H1 (cell line): ENCODE measurements around the gene SLC35B2. TPM values are rescaled to one million over a fixed set of nuclear protein-coding genes. Genes with fewer than 3 reads are reported as not detected.
A peak's percentile ranks its signal among the peaks of the same experiment; 100 is the strongest.

ENCODE experiments used
- CTCF ChIA-PET: fragments of 300-600 bp; sonication (Branson Sonifier 250); formaldehyde crosslinking; loops from one replicate; lab custom pipeline; 2021; ENCODE audit not compliant: partially characterized antibody; lab: Charles Lee
- POLR2A ChIA-PET: fragments of 300-600 bp; sonication (Branson Sonifier 250); formaldehyde crosslinking; loops from one replicate; lab custom pipeline; 2021; ENCODE audit warnings: inconsistent platforms; ENCODE audit not compliant: partially characterized antibody; lab: Charles Lee
- DNase-seq, 2 experiments: peaks; one replicate each; pipeline versions ENCODE4 v3.0.0 to v3.0.0-alpha.2; 2010 to 2022; ENCODE audit warnings: low spot score in 2 of 2, low read depth in 1 of 2, mixed read lengths in 1 of 2
- FAIRE-seq: peaks from 2 replicates; lab custom pipeline; 2011; peaks lifted over from hg19 to GRCh38; lab: Jason Lieb, UNC
- H2AFZ ChIP-seq: 2 replicates; pipeline ENCODE4 v1.8.1; 2012; ENCODE audit warnings: low read length, inconsistent platforms
- H2AK5ac ChIP-seq: 2 replicates; pipeline ENCODE4 v1.6.1; 2013; ENCODE audit warnings: low read depth, low read length
- H2BK120ac ChIP-seq: replicated peaks from 2 replicates; pipeline ENCODE3; 2013; ENCODE audit warnings: low read depth, low read length, inconsistent platforms
- H2BK12ac ChIP-seq: 2 replicates; pipeline ENCODE4 v1.6.1; 2013; ENCODE audit warnings: low read depth, low read length
- H2BK15ac ChIP-seq: 2 replicates; pipeline ENCODE4 v1.6.1; 2013; ENCODE audit warnings: low read length
- H2BK20ac ChIP-seq: 2 replicates; pipeline ENCODE4 v1.6.1; 2013; ENCODE audit warnings: low read length
- H2BK5ac ChIP-seq: 2 replicates; pipeline ENCODE4 v1.6.1; 2013; ENCODE audit warnings: low read depth, low read length
- H3K14ac ChIP-seq: 2 replicates; pipeline ENCODE4 v1.6.1; 2013; ENCODE audit warnings: inconsistent platforms; ENCODE audit not compliant: insufficient read length
- H3K18ac ChIP-seq: 2 replicates; pipeline ENCODE4 v1.6.1; 2013; ENCODE audit warnings: low read length; ENCODE audit errors: extremely low read depth
- H3K23ac ChIP-seq: 2 replicates; pipeline ENCODE4 v1.6.1; 2013; ENCODE audit warnings: inconsistent platforms; ENCODE audit not compliant: insufficient read length
- H3K23me2 ChIP-seq: 2 replicates; pipeline ENCODE4 v1.6.1; 2013; ENCODE audit warnings: low read depth, low read length
- H3K27ac ChIP-seq: 2 replicates; pipeline ENCODE4 v1.6.1; 2011; ENCODE audit warnings: low read depth, low read length, inconsistent platforms
- H3K27me3 ChIP-seq, 4 experiments: replicated peaks in 1 of 4; 1 replicate in 1 of 4; 2 replicates in 3 of 4; pipeline versions ENCODE4 v1.6.1 to v1.8.1; 2011 to 2013; ENCODE audit warnings: low read length in 3 of 4, mild to moderate bottlenecking in 3 of 4, inconsistent platforms in 2 of 4, mixed read lengths in 2 of 4, moderate library complexity in 1 of 4; ENCODE audit not compliant: control insufficient read depth in 3 of 4, insufficient read depth in 3 of 4; ENCODE audit errors: extremely low read depth in 1 of 4
- H3K36me3 ChIP-seq, 4 experiments: 2 replicates each; pipeline versions ENCODE4 v1.6.1 to v1.8.1; 2011 to 2013; ENCODE audit warnings: mild to moderate bottlenecking in 4 of 4, low read length in 3 of 4, moderate library complexity in 2 of 4, control low read depth in 1 of 4, inconsistent platforms in 1 of 4; ENCODE audit not compliant: insufficient read depth in 4 of 4, control insufficient read depth in 2 of 4
- H3K4ac ChIP-seq: replicated peaks from 2 replicates; pipeline ENCODE3; 2013; ENCODE audit warnings: low read length, low read depth, mixed read lengths, inconsistent platforms; ENCODE audit not compliant: insufficient read length
- H3K4me1 ChIP-seq, 4 experiments: replicated peaks in 1 of 4; 1 replicate in 1 of 4; 2 replicates in 3 of 4; pipeline versions ENCODE4 v1.6.1 to v1.8.1; 2011 to 2013; ENCODE audit warnings: low read length in 3 of 4, inconsistent platforms in 2 of 4, mixed read lengths in 1 of 4; ENCODE audit not compliant: insufficient read depth in 4 of 4, control insufficient read depth in 3 of 4
- H3K4me2 ChIP-seq, 2 experiments: 2 replicates each; pipeline versions ENCODE4 v1.6.1 to v1.8.1; 2011 to 2013; ENCODE audit warnings: low read depth in 2 of 2, low read length in 2 of 2, control low read depth in 1 of 2, inconsistent platforms in 1 of 2, mild to moderate bottlenecking in 1 of 2; ENCODE audit not compliant: insufficient read depth in 1 of 2
- H3K4me3 ChIP-seq, 4 experiments: fragments of 200-600, 300-600 bp in 1 of 4; sonication (generic), shearing (Covaris generic), sonication (Bioruptor Twin) in 1 of 4; 2 replicates each; pipeline versions ENCODE4 v1.5.1 to v1.8.1; 2011 to 2016; ENCODE audit warnings: low read length in 4 of 4, low read depth in 3 of 4, control low read depth in 2 of 4, inconsistent platforms in 2 of 4, mild to moderate bottlenecking in 2 of 4, mixed read lengths in 1 of 4, moderate library complexity in 1 of 4; ENCODE audit not compliant: insufficient read depth in 2 of 4; ENCODE audit errors: extremely low read depth in 1 of 4
- H3K56ac ChIP-seq: replicated peaks from 2 replicates; pipeline ENCODE3; 2013; ENCODE audit warnings: low read depth, mild to moderate bottlenecking, mixed read lengths, low read length, inconsistent platforms; ENCODE audit not compliant: insufficient read length
- H3K79me1 ChIP-seq: 2 replicates; pipeline ENCODE4 v1.6.1; 2013; ENCODE audit warnings: low read depth, low read length, control low read depth
- H3K79me2 ChIP-seq, 2 experiments: 2 replicates each; pipeline versions ENCODE4 v1.6.1 to v1.8.1; 2012 to 2013; ENCODE audit warnings: low read length in 2 of 2, mild to moderate bottlenecking in 2 of 2, inconsistent platforms in 1 of 2; ENCODE audit not compliant: insufficient read depth in 2 of 2, control insufficient read depth in 1 of 2
- H3K9ac ChIP-seq, 4 experiments: replicated peaks in 1 of 4; 1 replicate in 1 of 4; 2 replicates in 3 of 4; pipeline versions ENCODE4 v1.6.1 to v1.8.1; 2011 to 2013; ENCODE audit warnings: low read depth in 3 of 4, low read length in 3 of 4, control low read depth in 2 of 4, mild to moderate bottlenecking in 2 of 4, moderate library complexity in 2 of 4, inconsistent platforms in 1 of 4; ENCODE audit errors: extremely low read depth in 1 of 4
- H3K9me3 ChIP-seq, 2 experiments: 2 replicates each; pipeline versions ENCODE4 v1.6.1 to v1.8.1; 2012 to 2013; ENCODE audit warnings: mild to moderate bottlenecking in 2 of 2, moderate library complexity in 2 of 2, control low read depth in 1 of 2, inconsistent platforms in 1 of 2, low read depth in 1 of 2, low read length in 1 of 2, mixed read lengths in 1 of 2; ENCODE audit not compliant: insufficient read depth in 2 of 2
- H4K20me1 ChIP-seq, 2 experiments: replicated peaks in 1 of 2; 2 replicates each; pipeline versions ENCODE3 to v1.8.1; 2011 to 2013; ENCODE audit warnings: inconsistent platforms in 2 of 2, low read length in 2 of 2, mild to moderate bottlenecking in 1 of 2; ENCODE audit not compliant: insufficient read depth in 2 of 2, control insufficient read depth in 1 of 2
- H4K5ac ChIP-seq: 2 replicates; pipeline ENCODE4 v1.6.1; 2013; ENCODE audit warnings: low read length, low read depth, mixed read lengths, inconsistent platforms; ENCODE audit not compliant: insufficient read length
- H4K8ac ChIP-seq: 2 replicates; pipeline ENCODE4 v1.8.0; 2013; ENCODE audit warnings: mild to moderate bottlenecking, moderate library complexity, low read length, inconsistent platforms; ENCODE audit not compliant: insufficient read depth; ENCODE audit errors: extremely low read depth
- H4K91ac ChIP-seq: replicated peaks from 2 replicates; pipeline ENCODE3; 2013; ENCODE audit warnings: low read length, mixed read lengths, inconsistent platforms; ENCODE audit not compliant: insufficient read length
- BACH1 ChIP-seq: IDR thresholded peaks from 2 replicates; pipeline ENCODE4 v1.6.1; 2012; ENCODE audit warnings: low read length, improper control_type of control experiment
- EZH2 ChIP-seq: fragments of 200-600 bp; sonication (generic); IDR thresholded peaks from 2 replicates; pipeline ENCODE4 v1.7.1; 2012; ENCODE audit warnings: low read depth, mild to moderate bottlenecking, moderate library complexity, low read length, inconsistent platforms; ENCODE audit not compliant: severe bottlenecking
- FOSL1 ChIP-seq: IDR thresholded peaks from 2 replicates; pipeline ENCODE4 v1.6.1; 2011; ENCODE audit warnings: mild to moderate bottlenecking, low read depth, low read length, moderate library complexity; ENCODE audit not compliant: insufficient read depth
- GABPA ChIP-seq: IDR thresholded peaks from 2 replicates; pipeline ENCODE4 v1.6.1; 2011; ENCODE audit warnings: mild to moderate bottlenecking, low read length, moderate library complexity, borderline replicate concordance; ENCODE audit not compliant: insufficient read depth
- POLR2A ChIP-seq, 2 experiments: IDR thresholded peaks; 1 replicate in 1 of 2; 2 replicates in 1 of 2; pipeline ENCODE4 v1.6.1; 2011; ENCODE audit warnings: low read depth in 2 of 2, low read length in 2 of 2, mild to moderate bottlenecking in 2 of 2; ENCODE audit errors: control extremely low read depth in 1 of 2
- TAF7 ChIP-seq: optimal IDR thresholded peaks from 2 replicates; pipeline ENCODE3; 2011; ENCODE audit warnings: low read depth, mild to moderate bottlenecking, inconsistent platforms, low read length, moderate library complexity, borderline replicate concordance
- WGBS, 2 experiments: shearing (Covaris generic) in 1 of 2; methylation state at CpG; one replicate each; pipeline versions ENCODE4 v1.1.6 to v1.1.7; 2013 to 2015; ENCODE audit warnings: low lambda C conversion rate in 2 of 2, mixed read lengths in 2 of 2, inconsistent platforms in 1 of 2, low coverage in 1 of 2, missing lambda C conversion rate in 1 of 2; ENCODE audit not compliant: insufficient replicate concordance in 2 of 2, insufficient coverage in 1 of 2, insufficient read length in 1 of 2; ENCODE audit errors: extremely low coverage in 1 of 2, missing lambda C conversion rate in 1 of 2; 5-methylcytosine and 5-hydroxymethylcytosine counted together
- polyA plus RNA-seq, 7 experiments: library from polyadenylated mRNA; depleted of rRNA in 3 of 7; stranded (reverse) in 5 of 7; unstranded in 2 of 7; fragments of >200 nt in 5 of 7; fragments of 200-250 nt in 2 of 7; gene quantifications; 1 replicate in 5 of 7; 2 replicates in 1 of 7; 4 replicates in 1 of 7; pipeline versions ENCODE4 v1.2.1 to v1.2.3, GENCODE V29; 2011 to 2013; ENCODE audit warnings: missing spikeins in 2 of 7, mixed read lengths in 2 of 7
- total RNA-seq: library from RNA; stranded (reverse); fragmentation: NEBNext Ultra II Directional; extraction: Animal tissue kit (Norgen Biotek cat#: 25700); gene quantifications from 2 replicates; pipeline ENCODE4 v1.2.1, GENCODE V29; 2021

Gene SLC35B2
- total and polyA plus RNA-seq, 2 of the 8 experiments (the other 6 are each of a cell fraction or from before 2014, with no cell fraction given) = 29.5 to 65.0 TPM

GRCh38 chr6:44305200-44305725 is 47.9 kb upstream of the SLC35B2 start:
- no peak overlapping the region for H4K5ac ChIP-seq
- CTCF ChIA-PET = interaction anchor here (0.5 to 13.9 kb wide), 26 partner anchors 3 to 226 kb away, joined by 3 to 330 read pairs (median 6); partner anchors contain the start of genes AARS2, HSP90AB1, NFKBIE and SLC35B2
- no peak overlapping the region for H3K56ac ChIP-seq
- POLR2A ChIA-PET = interaction anchor here (0.6 to 6.9 kb wide), 15 partner anchors 7 to 58 kb away, joined by 3 to 81 read pairs (median 6); partner anchors contain the start of genes AARS2, HSP90AB1 and SLC35B2
- no peak for DNase-seq
- H2BK5ac ChIP-seq = 0 out of 2 replicates have a peak overlapping the region, but pooled peaks have one; percentile 10
- peak overlapping the region; percentile 50; the same call in 1 of the 2 replicates for H2BK12ac ChIP-seq
- no peak overlapping the region for H3K4me3 ChIP-seq
- no peak overlapping the region for H2AFZ ChIP-seq
- H4K20me1 ChIP-seq = peaks cover 2 to 4% of the 10 kb centered on the region in 2 experiments
- TF ChIP-seq POLR2A (IDR thresholded peaks at IDR 0.05; ENCODE audit: control extremely low read depth in 1 of 2, low read depth in 2 of 2, low read length in 2 of 2) (0 out of 3 replicates have a peak, but pooled peaks of 1 of the 2 experiments have one; percentile 10), BACH1 (no peak), EZH2 (no peak), FOSL1 (no peak), TAF7 (no peak), GABPA (no peak)
- peaks cover 0 to 4% (median 0%) of the 10 kb centered on the region in 4 experiments; a peak in 1 of 7 replicates for H3K4me1 ChIP-seq
- no peak overlapping the region for H3K23ac ChIP-seq
- H3K36me3 ChIP-seq = peaks cover 29 to 77% (median 64%) of the 10 kb centered on the region in 4 experiments
- no peaks in the 10 kb centered on the region for H3K23me2 ChIP-seq
- H3K79me2 ChIP-seq = no peaks in the 10 kb centered on the region
- H3K18ac ChIP-seq = no peak overlapping the region
- H4K91ac ChIP-seq = no peak overlapping the region
- H3K4ac ChIP-seq = no peak overlapping the region
- no peak overlapping the region for H2BK120ac ChIP-seq
- no peak overlapping the region; the same call in 1 of the 2 replicates for H2AK5ac ChIP-seq
- H3K9ac ChIP-seq = no peak overlapping the region
- H2BK15ac ChIP-seq = no peak overlapping the region
- no peaks in the 10 kb centered on the region for H3K27me3 ChIP-seq
- no peak overlapping the region for H4K8ac ChIP-seq
- 93% methylated on average over 4 of the region's 5 CpGs; no CpG with 5 or more reads in 1 of the 2 experiments for WGBS, 2 experiments
- peak overlapping the region; percentile 37; the same call in 1 of the 2 replicates for H3K27ac ChIP-seq
- H3K14ac ChIP-seq = no peak overlapping the region
- no peaks in the 10 kb centered on the region for H3K79me1 ChIP-seq
- H2BK20ac ChIP-seq = no peak overlapping the region
- no peaks in the 10 kb centered on the region for H3K9me3 ChIP-seq
- no peak for FAIRE-seq
- H3K4me2 ChIP-seq = no peak overlapping the region
